ENCODE results near the gene CERS5.

The CERS5 gene

DNA sequence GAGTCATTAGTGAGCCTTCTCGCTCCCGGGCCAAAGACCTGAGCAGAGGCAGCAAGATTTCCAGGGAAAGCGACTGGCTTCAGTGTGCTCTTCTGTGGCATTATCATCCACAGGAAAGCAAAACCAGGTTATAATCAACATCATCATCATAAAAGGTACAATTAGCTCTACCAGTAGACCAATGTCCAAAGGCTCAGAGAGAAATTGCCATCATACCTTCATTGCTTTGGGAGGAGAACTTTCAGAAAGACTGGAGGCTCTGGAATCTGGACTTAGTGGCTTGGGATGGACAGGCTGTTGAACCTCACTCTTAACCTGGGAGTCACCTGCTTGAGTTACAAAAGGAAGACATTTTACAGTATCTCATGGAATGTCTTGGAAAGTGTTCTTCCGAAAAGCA, 25.1 kb upstream of the CERS5 start:
- H3K27me3 Mint-ChIP-seq (ENCODE audit: low read depth, poor library complexity), result no peaks in the 10 kb centered on the region
- H3K9me3 Mint-ChIP-seq, result no peaks in the 10 kb centered on the region
- DNase-seq, result no peak
- H3K36me3 Mint-ChIP-seq (ENCODE audit: low read depth), result peaks cover 22% of the 10 kb centered on the region
- no peak overlapping the region for H3K27ac Mint-ChIP-seq
- TF ChIP-seq, protein P1, sequence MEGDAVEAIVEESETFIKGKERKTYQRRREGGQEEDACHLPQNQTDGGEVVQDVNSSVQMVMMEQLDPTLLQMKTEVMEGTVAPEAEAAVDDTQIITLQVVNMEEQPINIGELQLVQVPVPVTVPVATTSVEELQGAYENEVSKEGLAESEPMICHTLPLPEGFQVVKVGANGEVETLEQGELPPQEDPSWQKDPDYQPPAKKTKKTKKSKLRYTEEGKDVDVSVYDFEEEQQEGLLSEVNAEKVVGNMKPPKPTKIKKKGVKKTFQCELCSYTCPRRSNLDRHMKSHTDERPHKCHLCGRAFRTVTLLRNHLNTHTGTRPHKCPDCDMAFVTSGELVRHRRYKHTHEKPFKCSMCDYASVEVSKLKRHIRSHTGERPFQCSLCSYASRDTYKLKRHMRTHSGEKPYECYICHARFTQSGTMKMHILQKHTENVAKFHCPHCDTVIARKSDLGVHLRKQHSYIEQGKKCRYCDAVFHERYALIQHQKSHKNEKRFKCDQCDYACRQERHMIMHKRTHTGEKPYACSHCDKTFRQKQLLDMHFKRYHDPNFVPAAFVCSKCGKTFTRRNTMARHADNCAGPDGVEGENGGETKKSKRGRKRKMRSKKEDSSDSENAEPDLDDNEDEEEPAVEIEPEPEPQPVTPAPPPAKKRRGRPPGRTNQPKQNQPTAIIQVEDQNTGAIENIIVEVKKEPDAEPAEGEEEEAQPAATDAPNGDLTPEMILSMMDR (IDR thresholded peaks at IDR 0.05), result no peak
- H3K4me3 Mint-ChIP-seq, result no peak overlapping the region
- peaks cover 5% of the 10 kb centered on the region for H3K4me1 Mint-ChIP-seq

DNA sequence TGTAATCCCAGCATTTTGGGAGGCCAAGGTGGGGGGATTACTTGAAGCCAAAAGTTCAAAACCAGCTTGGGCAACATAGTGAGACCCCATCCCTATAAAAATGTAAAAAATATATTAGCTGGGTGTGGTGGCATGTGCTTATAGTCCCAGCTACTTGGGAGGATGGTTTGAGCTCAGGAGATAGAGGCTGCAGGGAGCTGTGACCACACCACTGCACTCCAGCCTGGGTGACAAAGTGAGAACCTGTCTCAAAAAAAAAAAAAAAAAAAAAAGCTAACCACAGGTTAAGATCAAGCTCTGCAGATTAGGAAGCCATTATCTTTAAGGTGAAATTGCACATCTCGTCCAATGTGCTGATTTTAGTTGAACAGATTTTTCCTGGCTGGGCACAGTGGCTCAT, 23.7 kb upstream of the CERS5 start:
- H3K4me3 Mint-ChIP-seq, result no peak overlapping the region

DNA sequence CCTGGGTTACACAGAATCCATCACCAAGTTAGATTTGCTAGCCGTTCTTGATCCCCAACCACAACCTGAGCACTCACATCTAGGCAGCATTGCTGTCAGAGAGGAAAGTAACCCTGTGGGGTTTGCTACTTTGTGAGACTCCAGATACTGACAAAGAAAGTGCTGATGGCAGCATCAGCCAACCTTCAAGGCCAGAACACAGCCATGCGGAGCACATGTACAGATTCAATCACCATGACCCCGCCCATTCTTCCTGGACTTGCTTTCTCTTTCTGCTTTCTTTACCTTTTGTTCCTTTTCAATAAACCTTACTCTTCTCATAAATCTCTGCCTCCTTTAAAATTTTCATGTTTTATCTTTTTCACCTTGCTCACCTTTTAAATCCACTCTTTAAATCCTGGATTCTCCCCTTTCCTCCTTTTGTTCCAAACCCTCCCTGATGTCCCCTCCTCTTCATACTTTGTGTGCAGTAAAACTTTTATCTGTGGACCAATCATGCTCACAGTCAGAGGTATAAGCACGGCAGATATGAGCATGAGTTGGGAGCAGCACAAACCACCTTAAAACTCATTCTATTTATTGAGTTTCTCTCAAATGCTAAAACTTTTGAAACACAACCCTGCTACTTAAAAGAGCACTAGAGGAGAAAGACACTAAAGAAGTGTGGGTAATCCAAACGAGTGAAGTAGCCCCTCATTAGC, 21.9 kb upstream of the CERS5 start:
- DNase-seq, result no peak
- H3K9me3 Mint-ChIP-seq, result no peaks in the 10 kb centered on the region
- peaks cover 17% of the 10 kb centered on the region for H3K36me3 Mint-ChIP-seq (ENCODE audit: low read depth)
- H3K27ac Mint-ChIP-seq, result no peak overlapping the region
- TF ChIP-seq, protein P1 (IDR thresholded peaks at IDR 0.05), result no peak
- H3K4me3 Mint-ChIP-seq, result no peak overlapping the region
- H3K4me1 Mint-ChIP-seq, result peaks cover 14% of the 10 kb centered on the region
- H3K27me3 Mint-ChIP-seq (ENCODE audit: low read depth, poor library complexity), result peaks cover 2% of the 10 kb centered on the region

More for the DNA sequence above, 23.7 kb upstream of the CERS5 start:
- no peak overlapping the region for H3K27ac Mint-ChIP-seq
- no peaks in the 10 kb centered on the region for H3K9me3 Mint-ChIP-seq
- no peak for DNase-seq
- H3K4me1 Mint-ChIP-seq, result peaks cover 5% of the 10 kb centered on the region
- no peaks in the 10 kb centered on the region for H3K27me3 Mint-ChIP-seq (ENCODE audit: low read depth, poor library complexity)
- TF ChIP-seq, protein P1 (IDR thresholded peaks at IDR 0.05), result no peak
- H3K36me3 Mint-ChIP-seq (ENCODE audit: low read depth), result peaks cover 17% of the 10 kb centered on the region

DNA sequence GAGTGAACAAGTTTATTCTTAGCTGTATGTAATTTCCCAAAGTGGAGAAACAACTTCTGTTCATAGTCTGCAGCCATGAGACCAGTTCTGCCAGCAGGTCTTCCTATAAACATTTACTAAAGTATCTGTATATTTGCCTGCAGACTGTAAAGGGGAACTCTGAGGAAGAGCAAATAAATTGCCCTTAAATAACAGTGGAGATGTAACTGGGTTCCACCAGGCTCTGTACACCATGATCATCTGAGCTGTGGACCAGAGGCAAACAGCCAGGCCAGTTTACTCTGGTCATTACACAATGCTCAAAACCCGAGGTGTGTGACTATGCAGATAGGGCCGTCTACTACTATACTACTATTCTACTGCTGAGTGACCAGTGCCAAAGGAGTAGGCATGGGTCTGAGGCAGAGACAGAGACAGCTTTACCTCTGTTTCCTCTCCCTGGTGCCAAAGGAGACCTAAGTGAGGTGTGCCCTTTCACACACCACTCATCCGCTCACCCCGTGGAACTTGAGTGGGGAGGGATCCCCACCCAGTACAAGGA, 21.1 kb upstream of the CERS5 start:
- TF ChIP-seq, protein P1 (IDR thresholded peaks at IDR 0.05), result no peak
- Mint-ChIP-seq H3K36me3 (ENCODE audit: low read depth) (peaks cover 17% of the 10 kb centered on the region), H3K9me3 (no peaks in the 10 kb centered on the region), H3K27ac (no peak overlapping the region), H3K27me3 (ENCODE audit: low read depth, poor library complexity) (peaks cover 2% of the 10 kb centered on the region), H3K4me3 (no peak overlapping the region), H3K4me1 (peaks cover 14% of the 10 kb centered on the region)
- no peak for DNase-seq

DNA sequence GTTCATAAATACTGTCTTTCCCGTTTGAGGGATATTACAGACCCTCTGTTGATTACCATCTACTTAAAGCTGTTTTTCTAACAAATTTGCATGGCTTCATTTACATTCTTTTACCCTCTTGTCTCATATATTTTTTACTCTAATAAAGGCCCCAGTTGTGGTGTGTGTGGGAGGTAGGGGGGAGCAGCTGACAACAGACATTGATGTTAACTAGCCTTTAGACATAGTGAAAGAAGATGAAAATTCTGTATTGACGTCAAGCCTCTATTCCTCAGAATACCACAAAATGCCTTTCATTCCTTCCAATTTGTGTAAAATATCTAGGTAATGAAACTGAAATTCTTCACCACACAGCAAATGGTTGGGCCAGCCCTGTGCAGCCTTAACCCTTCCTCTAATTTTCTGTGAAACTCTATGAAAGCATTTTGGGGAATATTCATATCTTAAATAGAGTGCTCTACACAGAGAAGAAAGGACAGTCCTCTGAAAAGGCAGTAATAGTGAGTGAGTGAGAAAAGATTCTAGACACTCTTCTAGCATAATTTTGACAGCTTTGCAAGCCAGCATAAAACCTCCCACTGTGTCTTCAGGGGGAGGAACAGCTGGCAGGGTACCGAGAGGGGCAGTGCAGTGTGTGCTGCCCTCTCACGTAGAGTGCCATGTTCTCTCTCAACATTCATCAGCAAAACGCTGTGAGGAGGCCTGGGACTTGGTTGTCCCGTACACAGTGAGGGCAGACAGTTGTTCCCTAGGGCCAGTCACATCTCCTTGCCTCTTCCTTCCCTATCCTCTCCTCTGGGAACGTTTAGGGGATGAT, 20.1 kb upstream of the CERS5 start:
- Mint-ChIP-seq H3K4me3 (no peak overlapping the region), H3K27me3 (ENCODE audit: low read depth, poor library complexity) (peaks cover 5% of the 10 kb centered on the region), H3K4me1 (peaks cover 14% of the 10 kb centered on the region), H3K36me3 (ENCODE audit: low read depth) (peaks cover 9% of the 10 kb centered on the region), H3K27ac (no peak overlapping the region), H3K9me3 (no peaks in the 10 kb centered on the region)
- TF ChIP-seq, protein P1 (IDR thresholded peaks at IDR 0.05), result no peak
- DNase-seq, result no peak
